HG03342 (cell line): ENCODE measurements around the gene TMTC4.
"Not testable (repeated sequence)": the region's sequence is repeated elsewhere in the genome, so short reads cannot be mapped to it uniquely, and the experiment has no call there.

ENCODE experiments used
- ATAC-seq: cut with Tn5 transposase; IDR thresholded peaks from one replicate; pipeline ENCODE4 v1.9.1; 2021; ENCODE audit warnings: mild to moderate bottlenecking, moderate library complexity; ENCODE audit not compliant: unreplicated experiment

The TMTC4 gene

DNA sequence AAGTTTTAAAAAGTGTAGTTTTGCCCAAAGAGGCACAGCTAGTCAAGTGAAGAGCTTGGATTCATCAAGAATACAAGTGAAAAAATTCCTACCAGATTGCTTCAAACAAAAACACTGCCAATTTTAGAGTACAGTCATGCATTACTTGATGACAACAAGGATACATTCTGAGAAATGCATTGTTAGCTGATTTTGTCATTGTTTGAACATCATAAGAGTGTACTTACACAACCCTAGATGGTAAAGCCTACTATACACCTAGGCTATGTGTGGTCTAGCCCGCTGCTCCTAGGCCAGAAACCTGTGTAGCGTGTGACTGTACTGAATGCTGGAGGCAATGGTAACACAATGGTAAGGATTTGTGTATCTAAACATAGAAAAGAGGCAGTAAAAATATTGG is 41.1 kb downstream of the TMTC4 start:
- no peak for ATAC-seq

- no peak for ATAC-seq
These were observed 44.0 kb downstream of the TMTC4 start for GRCh38 chr13:100630555-100630954.

DNA sequence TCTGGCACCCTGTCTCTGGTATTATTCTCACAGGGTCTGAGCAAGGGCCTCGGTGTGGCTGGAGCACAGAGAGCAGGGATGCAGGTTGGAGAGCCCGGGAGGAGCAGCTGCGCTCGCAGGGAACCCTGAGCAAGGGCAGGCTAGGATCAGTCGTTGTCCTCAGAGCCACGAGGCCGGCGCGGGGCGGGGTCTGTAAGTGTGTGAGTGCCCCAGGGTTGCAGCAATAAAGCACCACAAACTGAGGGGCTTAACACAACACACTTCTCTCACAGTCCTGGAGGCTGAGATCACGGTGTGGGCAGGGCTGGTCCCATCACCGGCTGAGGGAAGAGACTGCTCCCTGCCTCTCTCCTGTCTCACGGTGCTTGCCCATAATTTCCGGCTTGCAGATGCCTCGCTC is 47.5 kb downstream of the TMTC4 start:
- no peak for ATAC-seq

GRCh38 chr13:100625447-100625846 is 49.1 kb downstream of the TMTC4 start:
- ATAC-seq = no peak

DNA sequence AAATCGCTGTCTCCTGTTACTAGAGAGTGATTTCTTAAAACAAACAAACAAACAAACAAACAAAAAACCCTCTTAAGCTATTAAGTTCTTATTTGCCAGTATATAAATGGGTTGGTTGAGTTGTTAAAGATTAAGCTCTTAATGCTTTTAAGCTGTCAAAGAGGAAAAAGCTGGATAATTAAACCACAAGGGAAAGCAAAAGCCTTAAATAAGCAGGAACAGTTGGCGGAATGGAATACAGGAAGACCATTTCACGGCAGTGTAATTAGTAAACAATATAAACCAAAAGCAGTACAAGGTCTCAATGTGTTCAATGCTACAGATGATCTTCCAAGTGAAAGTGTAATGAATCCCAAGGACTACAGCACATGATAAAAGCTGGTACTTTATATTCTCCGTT is 53.8 kb downstream of the TMTC4 start:
- no peak for ATAC-seq

- ATAC-seq = no peak
These were observed 54.7 kb downstream of the TMTC4 start for GRCh38 chr13:100619940-100620339.

DNA sequence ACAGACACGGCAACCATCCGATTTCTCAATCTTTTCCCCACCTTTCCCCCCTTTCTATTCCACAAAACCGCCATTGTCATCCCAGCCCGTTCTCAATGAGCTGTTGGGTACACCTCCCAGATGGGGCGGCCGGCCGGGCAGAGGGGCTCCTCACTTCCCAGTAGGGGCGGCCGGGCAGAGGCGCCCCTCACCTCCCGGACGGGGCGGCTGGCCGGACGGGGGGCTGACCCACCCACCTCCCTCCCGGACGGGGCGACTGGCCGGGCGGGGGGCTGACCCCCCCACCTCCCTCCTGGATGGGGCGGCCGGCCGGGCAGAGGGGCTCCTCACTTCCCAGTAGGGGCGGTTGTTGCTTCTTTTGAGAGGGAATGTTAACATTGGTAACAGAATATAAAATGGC is 55.7 kb downstream of the TMTC4 start:
- ATAC-seq = not testable (repeated sequence)

- ATAC-seq = no peak
These were observed 61.6 kb downstream of the TMTC4 start for GRCh38 chr13:100613031-100613430.

- no peak for ATAC-seq
These were observed 62.7 kb downstream of the TMTC4 start for GRCh38 chr13:100611678-100612492.

DNA sequence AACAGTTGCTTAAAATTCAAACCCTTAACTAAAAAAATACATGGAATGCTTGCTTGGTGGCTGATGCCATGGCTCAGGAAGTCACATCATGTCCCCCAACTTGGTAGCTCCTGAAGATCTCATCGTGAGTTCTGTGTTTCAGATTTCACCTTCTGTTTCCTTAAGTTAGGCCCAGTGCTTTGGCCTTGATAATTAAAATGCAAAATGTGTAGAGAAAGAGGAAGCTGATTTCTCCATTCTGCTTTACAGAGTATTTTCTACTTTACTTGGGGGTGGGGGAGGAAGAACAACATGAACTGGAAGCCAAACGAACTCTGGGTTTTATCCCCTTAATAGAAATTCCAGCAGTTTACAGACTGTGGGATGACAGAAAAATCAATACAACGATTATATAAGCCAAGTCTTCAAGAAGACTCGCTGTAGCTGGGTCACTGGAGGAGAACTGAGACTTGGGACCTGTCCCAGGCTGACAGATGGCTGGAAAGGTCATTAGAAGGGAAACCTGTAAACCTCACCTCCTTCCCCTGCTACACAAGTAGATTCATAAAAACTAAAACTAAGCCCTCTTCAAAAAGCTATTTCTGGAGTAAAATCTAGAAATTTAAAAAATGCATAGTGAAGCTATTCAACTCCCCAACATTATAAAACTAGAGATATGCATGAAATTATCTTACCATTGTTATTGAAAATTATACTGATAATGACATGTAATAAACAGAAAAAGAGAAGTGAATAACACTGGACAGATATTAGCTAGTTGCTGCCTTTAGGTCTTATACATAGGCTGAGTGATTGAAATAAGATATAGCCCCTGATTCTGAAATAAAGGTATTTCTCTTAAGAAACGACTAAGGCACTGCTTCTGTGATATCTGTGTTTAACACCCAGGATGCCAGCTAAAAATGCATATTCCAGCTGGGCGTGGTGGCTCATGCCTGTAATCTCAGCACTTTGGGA is 63.9 kb downstream of the TMTC4 start:
- ATAC-seq = peak; percentile 44

GRCh38 chr13:100608906-100609305 is 65.7 kb downstream of the TMTC4 start:
- ATAC-seq = peak; percentile 81

DNA sequence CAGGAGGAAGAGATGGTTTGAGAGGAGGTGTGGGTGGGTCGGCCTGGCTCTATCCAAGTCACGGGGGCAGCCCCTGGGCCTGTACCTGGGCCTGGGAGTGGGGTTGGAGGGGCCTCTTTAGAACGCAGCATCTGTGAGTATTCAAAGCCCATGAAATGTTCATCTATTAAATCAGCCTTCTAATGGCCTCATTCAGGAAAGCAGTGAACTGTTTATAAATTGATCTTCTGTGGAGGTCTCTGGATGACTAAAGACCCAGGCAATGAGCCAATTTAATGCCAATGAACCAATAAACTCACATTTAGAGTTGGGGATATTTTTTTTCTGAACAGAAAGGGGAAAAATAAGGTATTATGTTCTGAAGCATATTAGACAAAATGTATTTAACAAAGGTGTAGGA is 66.1 kb downstream of the TMTC4 start:
- ATAC-seq = no peak

GRCh38 chr13:100604918-100605710 is 69.5 kb downstream of the TMTC4 start:
- ATAC-seq = no peak

GRCh38 chr13:100602493-100603111 is 72.0 kb downstream of the TMTC4 start:
- ATAC-seq = no peak

GRCh38 chr13:100601716-100602115 is 72.9 kb downstream of the TMTC4 start:
- no peak for ATAC-seq

- no peak for ATAC-seq
These were observed 73.7 kb downstream of the TMTC4 start for GRCh38 chr13:100600915-100601314.

DNA sequence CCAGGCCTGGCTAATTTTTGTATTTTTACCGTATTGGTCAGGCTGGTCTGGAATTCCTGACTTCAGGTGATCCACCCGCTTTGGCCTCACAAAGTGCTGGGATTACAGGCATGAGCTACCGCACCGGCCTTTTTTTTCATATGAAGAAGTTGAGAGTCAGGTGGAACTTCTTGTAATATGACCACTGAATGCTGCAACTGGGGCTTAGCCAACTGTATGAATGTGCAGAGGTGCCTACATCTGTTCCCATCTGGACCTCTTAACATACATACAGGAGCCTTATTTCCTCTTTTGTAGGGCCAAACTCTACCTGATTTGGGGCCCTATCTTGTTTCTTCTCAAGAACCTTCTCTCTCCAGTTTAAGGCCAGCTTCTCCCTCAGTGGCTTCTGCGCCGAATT is 74.1 kb downstream of the TMTC4 start:
- ATAC-seq = no peak

GRCh38 chr13:100597253-100597652 is 77.3 kb downstream of the TMTC4 start:
- no peak for ATAC-seq

- ATAC-seq = no peak
These were observed 78.1 kb downstream of the TMTC4 start for GRCh38 chr13:100596516-100596915.

DNA sequence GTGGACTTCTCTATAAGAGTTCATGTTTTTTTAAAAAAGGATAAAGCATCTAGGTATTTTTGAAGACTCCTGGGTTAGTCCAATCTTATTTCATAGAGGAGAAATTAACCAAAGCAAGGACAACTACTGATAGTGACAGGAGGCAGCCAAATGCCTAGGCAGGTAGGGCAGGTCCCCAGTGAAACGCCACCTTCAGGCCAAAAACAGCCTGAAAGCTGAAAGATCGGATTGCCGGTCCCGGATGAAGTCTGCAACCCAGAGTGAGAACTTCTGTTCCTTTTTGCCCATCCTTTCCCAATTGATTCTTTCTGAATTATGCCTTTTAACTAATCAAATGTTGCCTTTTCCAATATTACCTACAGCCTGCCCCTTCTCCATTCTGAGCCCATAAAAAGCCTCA is 79.9 kb downstream of the TMTC4 start:
- ATAC-seq = no peak

GRCh38 chr13:100594255-100594654 is 80.3 kb downstream of the TMTC4 start:
- no peak for ATAC-seq
